GM12878 (cell line): ENCODE results near the gene BDKRB2. TPM values are rescaled to one million over a fixed set of nuclear protein-coding genes. Genes with fewer than 3 reads are reported as not detected.

ENCODE experiments used
- ATAC-seq: fragments of 200-7000 bp; cut with Tn5 transposase; 3 replicates; pipeline ENCODE4 v1.9.1; 2020; ENCODE audit warnings: mild to moderate bottlenecking, moderate library complexity
- BruUV-seq: library from RNA; stranded (reverse); fragments of 400-500 nt; replicated peaks from 2 replicates; lab custom pipeline; 2021; lab: Mats Ljungman, UMichigan
- CTCF ChIA-PET: fragments of 300-600 bp; sonication (Branson Sonifier 250); formaldehyde crosslinking; extraction: SDS; loops from one replicate; lab custom pipeline; 2021; ENCODE audit warnings: inconsistent platforms; lab: Yijun Ruan, JAX
- POLR2A ChIA-PET: fragments of 350-600 bp; formaldehyde crosslinking; extraction: SDS; loops from one replicate; lab custom pipeline; 2021; ENCODE audit warnings: inconsistent platforms; lab: Charles Lee
- RAD21 ChIA-PET: fragments of 300-600 bp; sonication (Branson Sonifier 250); formaldehyde crosslinking; loops from one replicate; lab custom pipeline; 2023; ENCODE audit warnings: antibody characterized with exemption; ENCODE audit not compliant: unreplicated experiment; lab: Charles Lee
- SMC1A ChIA-PET: fragments of 300-600 bp; sonication (Branson Sonifier 250); formaldehyde crosslinking; loops from one replicate; lab custom pipeline; 2023; ENCODE audit not compliant: unreplicated experiment, uncharacterized antibody; lab: Charles Lee
- DNase-seq: peaks from one replicate; pipeline ENCODE4 v3.0.0-alpha.2; 2011; ENCODE audit warnings: low read depth, low spot score
- FAIRE-seq: peaks from 3 replicates; lab custom pipeline; 2011; peaks lifted over from hg19 to GRCh38; lab: Jason Lieb, UNC
- H2AFZ ChIP-seq: 2 replicates; pipeline ENCODE4 v1.6.0; 2011; ENCODE audit warnings: low read depth, low read length, control low read depth; ENCODE audit not compliant: control insufficient read depth
- H3K27ac ChIP-seq: 2 replicates; pipeline ENCODE4 v1.5.1; 2011; ENCODE audit warnings: control low read depth; ENCODE audit not compliant: control insufficient read depth, insufficient read depth
- H3K27me3 ChIP-seq, 2 experiments: replicated peaks in 1 of 2; 2 replicates each; pipeline versions ENCODE4 v1.6.0 to v1.6.1; 2011; ENCODE audit warnings: low read length in 1 of 2; ENCODE audit not compliant: control insufficient read depth in 2 of 2, insufficient read depth in 2 of 2
- H3K36me3 ChIP-seq, 2 experiments: 2 replicates each; pipeline ENCODE4 v1.5.1; 2011; ENCODE audit warnings: low read length in 1 of 2; ENCODE audit not compliant: control insufficient read depth in 2 of 2, insufficient read depth in 2 of 2
- H3K4me1 ChIP-seq: 2 replicates; pipeline ENCODE4 v1.6.1; 2011; ENCODE audit warnings: mild to moderate bottlenecking, low read length, moderate library complexity, mixed read lengths; ENCODE audit not compliant: control insufficient read depth, insufficient read depth
- H3K4me2 ChIP-seq: 2 replicates; pipeline ENCODE4 v1.6.0; 2011; ENCODE audit warnings: control low read depth; ENCODE audit not compliant: control insufficient read depth, insufficient read depth
- H3K4me3 ChIP-seq: fragments of 200-600 bp; sonication (generic); 2 replicates; pipeline ENCODE4 v1.5.1; 2016
- H3K79me2 ChIP-seq: 2 replicates; pipeline ENCODE4 v1.6.0; 2011; ENCODE audit warnings: low read length; ENCODE audit not compliant: control insufficient read depth, insufficient read depth
- H3K9ac ChIP-seq: 2 replicates; pipeline ENCODE4 v1.8.0; 2011; ENCODE audit warnings: low read length, control low read depth, mixed read lengths; ENCODE audit not compliant: control insufficient read depth, insufficient read depth
- H3K9me3 ChIP-seq: replicated peaks from 3 replicates; pipeline ENCODE4 v1.5.1; 2011; ENCODE audit warnings: mild to moderate bottlenecking, low read length; ENCODE audit not compliant: control insufficient read depth, insufficient read depth
- H4K20me1 ChIP-seq: 2 replicates; pipeline ENCODE4 v1.6.0; 2011; ENCODE audit not compliant: control insufficient read depth, insufficient read depth
- SMC3 ChIP-seq: IDR thresholded peaks from 2 replicates; pipeline ENCODE4 v1.6.1; 2011; ENCODE audit warnings: low read length, improper control_type of control experiment, borderline replicate concordance
- SUPT20H ChIP-seq: IDR thresholded peaks from 2 replicates; pipeline ENCODE4 v1.6.1; 2011; ENCODE audit warnings: low read depth, mild to moderate bottlenecking, low read length, moderate library complexity, borderline replicate concordance; ENCODE audit not compliant: control insufficient read depth
- ZBTB4 ChIP-seq: fragments of 450-650 bp; formaldehyde crosslinking; IDR thresholded peaks from 2 replicates; pipeline ENCODE4 v1.4.0; 2022; ENCODE audit warnings: mild to moderate bottlenecking, moderate library complexity
- WGBS: methylation state at CpG from one replicate; pipeline ENCODE4 v1.1.6; 2016; ENCODE audit warnings: low lambda C conversion rate; ENCODE audit not compliant: insufficient replicate concordance, insufficient coverage; ENCODE audit errors: missing lambda C conversion rate; 5-methylcytosine and 5-hydroxymethylcytosine counted together
- in situ Hi-C: fragments of 300-500 bp; cut with MboI; formaldehyde crosslinking; loops from 9 replicates; pipeline ENCODE4 v1.14.3; 2018; ENCODE audit warnings: mixed read lengths
- intact Hi-C: fragments of 100-400 bp; cut with micrococcal nuclease; formaldehyde crosslinking; loops from one replicate; pipeline ENCODE4 v1.14.2; 2022; ENCODE audit not compliant: unreplicated experiment
- polyA plus RNA-seq, 11 experiments: library from polyadenylated mRNA; depleted of rRNA in 4 of 11; unstranded in 6 of 11; stranded (reverse) in 5 of 11; fragments of >200 nt; fragmentation: Nextera tagmentation in 4 of 11; fragmentation: Illumina TruSeq in 1 of 11; extraction: Ambion mirVana in 4 of 11; extraction: Trizol in 1 of 11; gene quantifications; 1 replicate in 1 of 11; 2 replicates in 10 of 11; pipeline versions ENCODE4 v1.2.1 to v1.2.3, GENCODE V29; 2011 to 2016; ENCODE audit warnings: inconsistent platforms in 2 of 11, missing spikeins in 2 of 11, low read depth in 1 of 11
- total RNA-seq, 4 experiments: library from RNA; depleted of rRNA in 3 of 4; stranded (reverse); fragments of >200 nt in 3 of 4; fragmentation: Illumina TruSeq in 1 of 4; extraction: Trizol in 1 of 4; gene quantifications; 2 replicates each; pipeline versions ENCODE4 v1.2.1 to v1.2.3, GENCODE V29; 2013 to 2021

Gene BDKRB2
- total and polyA plus RNA-seq, 10 of the 15 experiments (the other 5 are each of a cell fraction or from before 2014, with no cell fraction given) = 0.08 TPM; not detected in 9

- Histone ChIP-seq H3K4me3 (no peak overlapping the region), H3K4me2 (no peak overlapping the region), H3K9me3 (no peaks in the 10 kb centered on the region), H3K27ac (no peak overlapping the region), H3K4me1 (no peaks in the 10 kb centered on the region), H3K36me3 (no peaks in the 10 kb centered on the region), H3K79me2 (no peaks in the 10 kb centered on the region), H3K9ac (no peak overlapping the region), H2AFZ (no peak overlapping the region), H3K27me3 (peaks cover 2 to 8% of the 10 kb centered on the region in 2 experiments; a peak in 3 of 4 replicates), H4K20me1 (no peaks in the 10 kb centered on the region)
- ChIA-PET POLR2A (no interaction called here), CTCF (no interaction called here), RAD21 (no interaction called here), SMC1A (no interaction called here)
- ATAC-seq (no peak), FAIRE-seq (no peak), DNase-seq (no peak)
- WGBS = 62% methylated on average over 8 of the region's 8 CpGs
- TF ChIP-seq SUPT20H = no peak
- intact Hi-C loops (no loop called here), in situ Hi-C loops (no loop called here)
- no TSS peak for BruUV-seq
Measured at GRCh38 chr14:96201157-96201556, 3.5 kb upstream of the BDKRB2 start.

GRCh38 chr14:96201965-96202364 is 2.7 kb upstream of the BDKRB2 start:
- intact Hi-C loops (no loop called here), in situ Hi-C loops (no loop called here)
- Histone ChIP-seq H4K20me1 (no peaks in the 10 kb centered on the region), H3K4me3 (no peak overlapping the region), H3K4me2 (no peak overlapping the region), H3K79me2 (no peaks in the 10 kb centered on the region), H3K36me3 (no peaks in the 10 kb centered on the region), H2AFZ (no peak overlapping the region), H3K9me3 (no peaks in the 10 kb centered on the region), H3K4me1 (no peaks in the 10 kb centered on the region), H3K27me3 (peaks cover 2 to 8% of the 10 kb centered on the region in 2 experiments; a peak in 3 of 4 replicates), H3K27ac (no peak overlapping the region), H3K9ac (no peak overlapping the region)
- WGBS = 39% methylated on average over 9 of the region's 10 CpGs
- POLR2A ChIA-PET = no interaction called here
- BruUV-seq = no TSS peak
- FAIRE-seq (no peak), DNase-seq (no peak), ATAC-seq (no peak)
- CTCF ChIA-PET = no interaction called here
- SMC1A ChIA-PET = no interaction called here
- no peak for TF ChIP-seq SMC3
- TF ChIP-seq ZBTB4 (CRISPR knock-in tag) = no peak
- RAD21 ChIA-PET = no interaction called here
